Esophagus (tissue), 2 donors: ENCODE data around the gene PKP1. TPM values are rescaled to one million over a fixed set of nuclear protein-coding genes. Genes with fewer than 3 reads are reported as not detected.

Source experiments
- H3K27ac ChIP-seq, 2 donors: one replicate each; pipeline ENCODE4 v1.5.1; 2013; ENCODE audit warnings: low read depth in 2 of 2, mild to moderate bottlenecking in 2 of 2, inconsistent platforms in 1 of 2, low read length in 1 of 2, moderate library complexity in 1 of 2
- H3K27me3 ChIP-seq, 2 donors: one replicate each; pipeline ENCODE4 v1.6.1; 2013; ENCODE audit warnings: low read length in 2 of 2, control low read depth in 1 of 2, mild to moderate bottlenecking in 1 of 2; ENCODE audit not compliant: insufficient read depth in 2 of 2, control insufficient read depth in 1 of 2
- H3K36me3 ChIP-seq, 2 donors: one replicate each; pipeline ENCODE4 v1.6.1; 2013; ENCODE audit warnings: low read length in 1 of 2; ENCODE audit not compliant: control insufficient read depth in 2 of 2, insufficient read depth in 2 of 2
- H3K4me1 ChIP-seq, 2 donors: one replicate each; pipeline ENCODE4 v1.6.1; 2013; ENCODE audit warnings: low read length in 1 of 2; ENCODE audit not compliant: control insufficient read depth in 2 of 2, insufficient read depth in 2 of 2
- H3K4me3 ChIP-seq, 2 donors: one replicate each; pipeline ENCODE4 v1.5.1; 2013; ENCODE audit warnings: low read length in 2 of 2, mild to moderate bottlenecking in 2 of 2, low read depth in 1 of 2, moderate library complexity in 1 of 2
- H3K9me3 ChIP-seq, 2 donors: one replicate each; pipeline ENCODE4 v1.6.1; 2013; ENCODE audit warnings: mild to moderate bottlenecking in 2 of 2, low read depth in 1 of 2, low read length in 1 of 2, moderate library complexity in 1 of 2; ENCODE audit not compliant: control insufficient read depth in 2 of 2, insufficient read depth in 1 of 2
- WGBS, 2 donors: extraction: QIAGEN DNeasy Blood & Tissue Kit; methylation state at CpG; one replicate each; pipeline ENCODE4 v1.1.7; 2013; 5-methylcytosine and 5-hydroxymethylcytosine counted together
- polyA plus RNA-seq, 2 donors: library from polyadenylated mRNA; stranded (reverse); fragments of 200-250 nt; gene quantifications; one replicate each; pipeline ENCODE4 v1.2.3, GENCODE V29; 2013
- donor health status: healthy with polysubstance abuse.
- donor health status: Bipolar disorder and iron deficiency.

PKP1 gene
- polyA plus RNA-seq, 2 donors = 124 to 282 TPM

GRCh38 chr1:201365251-201365650, 81.9 kb downstream of the PKP1 start:
- WGBS, 2 donors = 81 to 90% methylated on average over 10 to 11 of the region's 11 CpGs
- Histone ChIP-seq H3K27me3 (no peaks in the 10 kb centered on the region), H3K4me1 (no peaks in the 10 kb centered on the region), H3K9me3 (no peaks in the 10 kb centered on the region), H3K27ac (no peak overlapping the region), H3K4me3 (no peak overlapping the region), H3K36me3 (no peaks in the 10 kb centered on the region)

- 77 to 81% methylated on average over 7 of the region's 7 CpGs for WGBS, 2 donors
- no peaks in the 10 kb centered on the region for H3K36me3 ChIP-seq
Measured at GRCh38 chr1:201366696-201367095, 83.4 kb downstream of the PKP1 start.

DNA sequence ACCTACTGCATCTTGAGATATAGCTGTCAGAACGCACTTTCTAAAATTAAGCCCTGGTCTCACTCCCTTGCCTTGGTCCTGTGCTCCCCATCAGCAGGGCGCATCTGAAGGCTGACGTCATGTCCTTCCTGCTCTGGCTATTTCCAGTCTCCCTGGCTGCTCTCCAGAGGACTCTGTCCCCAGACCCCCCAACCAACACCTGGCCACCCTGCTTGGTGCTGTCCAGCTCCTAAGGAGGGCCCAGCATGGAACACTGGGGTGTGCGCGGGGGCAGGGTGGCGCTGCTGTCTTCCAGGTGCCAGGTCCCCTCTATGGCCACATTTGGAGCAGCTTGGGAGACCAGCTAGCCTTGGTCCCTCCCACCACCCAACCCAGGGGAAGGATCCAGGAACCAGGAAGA, 85.9 kb downstream of the PKP1 start:
- H3K27ac ChIP-seq = no peak overlapping the region
- H3K27me3 ChIP-seq = no peaks in the 10 kb centered on the region
- H3K4me3 ChIP-seq = no peak overlapping the region
- peaks cover 0 to 4% of the 10 kb centered on the region in 2 donors for H3K9me3 ChIP-seq
- H3K36me3 ChIP-seq = no peaks in the 10 kb centered on the region
- 79% methylated on average over 6 of the region's 6 CpGs for WGBS, 2 donors
- no peaks in the 10 kb centered on the region for H3K4me1 ChIP-seq

More at GRCh38 chr1:201366696-201367095, 83.4 kb downstream of the PKP1 start:
- Histone ChIP-seq H3K27ac (no peak overlapping the region), H3K4me1 (no peaks in the 10 kb centered on the region), H3K27me3 (no peaks in the 10 kb centered on the region), H3K9me3 (no peaks in the 10 kb centered on the region), H3K4me3 (no peak overlapping the region)

GRCh38 chr1:201370500-201370899, 87.2 kb downstream of the PKP1 start:
- H3K9me3 ChIP-seq = peaks cover 0 to 4% of the 10 kb centered on the region in 2 donors
- 64 to 66% methylated on average over 3 of the region's 3 CpGs for WGBS, 2 donors
- H3K27me3 ChIP-seq = no peaks in the 10 kb centered on the region
- no peak overlapping the region for H3K27ac ChIP-seq
- H3K4me3 ChIP-seq = no peak overlapping the region
- H3K36me3 ChIP-seq = no peaks in the 10 kb centered on the region
- H3K4me1 ChIP-seq = peaks cover 0 to 4% of the 10 kb centered on the region in 2 donors

GRCh38 chr1:201371276-201371675, 88.0 kb downstream of the PKP1 start:
- Histone ChIP-seq H3K27ac (no peak overlapping the region), H3K4me1 (peaks cover 0 to 11% of the 10 kb centered on the region in 2 donors), H3K9me3 (peaks cover 0 to 4% of the 10 kb centered on the region in 2 donors), H3K4me3 (no peak overlapping the region), H3K27me3 (no peaks in the 10 kb centered on the region), H3K36me3 (no peaks in the 10 kb centered on the region)
- 78 to 86% methylated on average over 9 of the region's 9 CpGs for WGBS, 2 donors

GRCh38 chr1:201371792-201372191, 88.5 kb downstream of the PKP1 start:
- WGBS, 2 donors = 53 to 57% methylated on average over 6 of the region's 6 CpGs
- H3K27me3 ChIP-seq = no peaks in the 10 kb centered on the region
- H3K4me3 ChIP-seq = no peak overlapping the region
- peaks cover 0 to 4% of the 10 kb centered on the region in 2 donors for H3K9me3 ChIP-seq
- H3K27ac ChIP-seq = no peak overlapping the region
- H3K36me3 ChIP-seq = no peaks in the 10 kb centered on the region
- H3K4me1 ChIP-seq = peaks cover 0 to 14% of the 10 kb centered on the region in 2 donors

GRCh38 chr1:201374364-201374763, 91.1 kb downstream of the PKP1 start:
- Histone ChIP-seq H3K27me3 (no peaks in the 10 kb centered on the region), H3K4me1 (peaks cover 0 to 16% of the 10 kb centered on the region in 2 donors)

GRCh38 chr1:201375169-201375568, 91.9 kb downstream of the PKP1 start:
- H3K4me3 ChIP-seq = no peak overlapping the region
- no peaks in the 10 kb centered on the region for H3K27me3 ChIP-seq
- no peaks in the 10 kb centered on the region for H3K36me3 ChIP-seq
- no peak overlapping the region for H3K27ac ChIP-seq
- peaks cover 0 to 4% of the 10 kb centered on the region in 2 donors for H3K9me3 ChIP-seq
- H3K4me1 ChIP-seq = peaks cover under 1 to 16% of the 10 kb centered on the region in 2 donors
- WGBS, 2 donors = 48 to 53% methylated on average over 4 of the region's 4 CpGs

More at GRCh38 chr1:201374364-201374763, 91.1 kb downstream of the PKP1 start:
- no peak overlapping the region for H3K27ac ChIP-seq
- H3K4me3 ChIP-seq = no peak overlapping the region
- peaks cover 0 to 4% of the 10 kb centered on the region in 2 donors for H3K9me3 ChIP-seq
- WGBS, 2 donors = 22 to 28% methylated on average over 7 of the region's 7 CpGs
- H3K36me3 ChIP-seq = no peaks in the 10 kb centered on the region

- Histone ChIP-seq H3K4me1 (peaks cover 4 to 19% of the 10 kb centered on the region in 2 donors), H3K4me3 (no peak overlapping the region), H3K36me3 (no peaks in the 10 kb centered on the region), H3K27ac (no peak overlapping the region), H3K27me3 (no peaks in the 10 kb centered on the region), H3K9me3 (peaks cover 0 to 4% of the 10 kb centered on the region in 2 donors)
- 25 to 28% methylated on average over 4 of the region's 4 CpGs for WGBS, 2 donors
Measured at GRCh38 chr1:201376107-201376463, 92.8 kb downstream of the PKP1 start.
